Chondrocyte (in vitro differentiated cells): ENCODE measurements around the gene CDK14. TPM values are rescaled to one million over a fixed set of nuclear protein-coding genes. Genes with fewer than 3 reads are reported as not detected.

Experiments used
- DNase-seq: peaks from one replicate; pipeline ENCODE4 v3.0.0; 2021; ENCODE audit warnings: mixed read lengths, low spot score
- H3K27ac Mint-ChIP-seq: one replicate; pipeline ENCODE4 v1.8.0; 2021; ENCODE audit warnings: mild to moderate bottlenecking, moderate library complexity, mixed read lengths; ENCODE audit not compliant: unreplicated experiment
- H3K27me3 Mint-ChIP-seq: 2 replicates; pipeline ENCODE4 v1.8.0; 2021; ENCODE audit warnings: low read depth, mixed read lengths
- H3K36me3 Mint-ChIP-seq: 2 replicates; pipeline ENCODE4 v1.8.0; 2021; ENCODE audit warnings: low read depth, mixed read lengths
- H3K4me1 Mint-ChIP-seq: 2 replicates; pipeline ENCODE4 v1.8.0; 2021; ENCODE audit warnings: low read depth, mild to moderate bottlenecking, mixed read lengths
- H3K4me3 Mint-ChIP-seq: one replicate; pipeline ENCODE4 v1.8.0; 2021; ENCODE audit warnings: mild to moderate bottlenecking, moderate library complexity, mixed read lengths; ENCODE audit not compliant: unreplicated experiment
- H3K9me3 Mint-ChIP-seq: 2 replicates; pipeline ENCODE4 v1.8.0; 2021; ENCODE audit warnings: low read depth, mixed read lengths
- CTCF ChIP-seq: fragments of 200-600 bp; sonication (generic); IDR thresholded peaks from 2 replicates; pipeline ENCODE4 v1.5.0; 2021; ENCODE audit warnings: antibody characterized with exemption, mild to moderate bottlenecking, moderate library complexity
- total RNA-seq: library from RNA; stranded (reverse); gene quantifications from 3 replicates; pipeline ENCODE4 v1.2.1, GENCODE V29; 2021

Gene CDK14
- total RNA-seq, 1 donor from 2014 or later: 61.4 TPM

GRCh38 chr7:91091631-91092030, 495.5 kb downstream of the CDK14 start:
- Mint-ChIP-seq H3K9me3 (peaks cover 3% of the 10 kb centered on the region), H3K27me3 (no peaks in the 10 kb centered on the region)

GRCh38 chr7:91093181-91093580, 497.1 kb downstream of the CDK14 start:
- peaks cover 7% of the 10 kb centered on the region for H3K4me1 Mint-ChIP-seq
- no peak for TF ChIP-seq CTCF

More at GRCh38 chr7:91091631-91092030, 495.5 kb downstream of the CDK14 start:
- DNase-seq: no peak
- Mint-ChIP-seq H3K27ac (no peak overlapping the region), H3K4me1 (no peaks in the 10 kb centered on the region), H3K4me3 (no peak overlapping the region), H3K36me3 (peaks cover 7% of the 10 kb centered on the region)
- no peak for TF ChIP-seq CTCF

GRCh38 chr7:91098566-91098965, 502.4 kb downstream of the CDK14 start:
- TF ChIP-seq CTCF: peak; percentile 54
- peak overlapping the region; percentile 22 for H3K27ac Mint-ChIP-seq
- no peak for DNase-seq

More at GRCh38 chr7:91093181-91093580, 497.1 kb downstream of the CDK14 start:
- H3K9me3 Mint-ChIP-seq: peaks cover 3% of the 10 kb centered on the region
- no peak overlapping the region for H3K27ac Mint-ChIP-seq
- peaks cover 7% of the 10 kb centered on the region for H3K36me3 Mint-ChIP-seq
- no peak overlapping the region for H3K4me3 Mint-ChIP-seq
- no peak for DNase-seq
- H3K27me3 Mint-ChIP-seq: no peaks in the 10 kb centered on the region

GRCh38 chr7:91103363-91103762, 507.2 kb downstream of the CDK14 start:
- no peak for DNase-seq
- Mint-ChIP-seq H3K4me3 (no peak overlapping the region), H3K36me3 (peaks cover 4% of the 10 kb centered on the region), H3K27me3 (no peaks in the 10 kb centered on the region), H3K9me3 (no peaks in the 10 kb centered on the region), H3K4me1 (peaks cover 26% of the 10 kb centered on the region), H3K27ac (no peak overlapping the region)
- no peak for TF ChIP-seq CTCF

More at GRCh38 chr7:91098566-91098965, 502.4 kb downstream of the CDK14 start:
- peaks cover 25% of the 10 kb centered on the region for H3K4me1 Mint-ChIP-seq
- no peak overlapping the region for H3K4me3 Mint-ChIP-seq
- H3K36me3 Mint-ChIP-seq: peaks cover 4% of the 10 kb centered on the region
- H3K9me3 Mint-ChIP-seq: peaks cover 3% of the 10 kb centered on the region
- no peaks in the 10 kb centered on the region for H3K27me3 Mint-ChIP-seq

- peaks cover 32% of the 10 kb centered on the region for H3K4me1 Mint-ChIP-seq
- no peak for TF ChIP-seq CTCF
- no peaks in the 10 kb centered on the region for H3K9me3 Mint-ChIP-seq
- no peaks in the 10 kb centered on the region for H3K27me3 Mint-ChIP-seq
- no peak overlapping the region for H3K27ac Mint-ChIP-seq
- no peak for DNase-seq
- peaks cover 4% of the 10 kb centered on the region for H3K36me3 Mint-ChIP-seq
- H3K4me3 Mint-ChIP-seq: no peak overlapping the region
These were observed 511.3 kb downstream of the CDK14 start for GRCh38 chr7:91107460-91107859.
